NAMALWA (cell line): ENCODE data around the gene LRP8.

Source experiments
- DNase-seq: peaks from one replicate; pipeline ENCODE4 v3.0.0-alpha.2; 2015; ENCODE audit warnings: low spot score

LRP8 gene

GRCh38 chr1:53339736-53340635 lies 12.1 kb upstream of the LRP8 start:
- DNase-seq, result no peak

- no peak for DNase-seq
Measured at GRCh38 chr1:53338423-53338822, 10.6 kb upstream of the LRP8 start.

- no peak for DNase-seq
Measured at GRCh38 chr1:53337499-53337898, 9.6 kb upstream of the LRP8 start.

GRCh38 chr1:53336146-53336545 lies 8.3 kb upstream of the LRP8 start:
- DNase-seq, result no peak

GRCh38 chr1:53335661-53336060 lies 7.8 kb upstream of the LRP8 start:
- no peak for DNase-seq

- peak; percentile 24 for DNase-seq
Measured at GRCh38 chr1:53334781-53335180, 6.9 kb upstream of the LRP8 start.

- DNase-seq, result no peak
Measured at GRCh38 chr1:53334312-53334711, 6.4 kb upstream of the LRP8 start.

GRCh38 chr1:53332833-53333232 lies 5.0 kb upstream of the LRP8 start:
- DNase-seq, result no peak

- no peak for DNase-seq
Measured at GRCh38 chr1:53332186-53332564, 4.3 kb upstream of the LRP8 start.

GRCh38 chr1:53331446-53332185 lies 3.7 kb upstream of the LRP8 start:
- no peak for DNase-seq

GRCh38 chr1:53330819-53331218 lies 2.9 kb upstream of the LRP8 start:
- DNase-seq, result no peak

- DNase-seq, result peak; percentile 17
Measured at GRCh38 chr1:53328541-53329499, 950 bp upstream of the LRP8 start.

- peak; percentile 81 for DNase-seq
Measured at GRCh38 chr1:53327182-53327913, 522 bp downstream of the LRP8 start.

GRCh38 chr1:53326598-53327181 lies 1.2 kb downstream of the LRP8 start:
- no peak for DNase-seq

- DNase-seq, result peak; percentile 97
Measured at GRCh38 chr1:53326088-53326597, 1.7 kb downstream of the LRP8 start.

- peak; percentile 14 for DNase-seq
Measured at GRCh38 chr1:53325326-53326087, 2.4 kb downstream of the LRP8 start.

- DNase-seq, result no peak
Measured at GRCh38 chr1:53324728-53325297, 3.1 kb downstream of the LRP8 start.

GRCh38 chr1:53324321-53324720 lies 3.5 kb downstream of the LRP8 start:
- DNase-seq, result no peak

- DNase-seq, result no peak
Measured at GRCh38 chr1:53323316-53323715, 4.6 kb downstream of the LRP8 start.
